NCI-H128 (cell line): Measurements from ENCODE around the gene SIRPB2.

Source experiments
- DNase-seq: peaks from one replicate; lab custom pipeline; 2025; ENCODE audit not compliant: unreplicated experiment; lab: John Stamatoyannopoulos, UW

The SIRPB2 gene

DNA sequence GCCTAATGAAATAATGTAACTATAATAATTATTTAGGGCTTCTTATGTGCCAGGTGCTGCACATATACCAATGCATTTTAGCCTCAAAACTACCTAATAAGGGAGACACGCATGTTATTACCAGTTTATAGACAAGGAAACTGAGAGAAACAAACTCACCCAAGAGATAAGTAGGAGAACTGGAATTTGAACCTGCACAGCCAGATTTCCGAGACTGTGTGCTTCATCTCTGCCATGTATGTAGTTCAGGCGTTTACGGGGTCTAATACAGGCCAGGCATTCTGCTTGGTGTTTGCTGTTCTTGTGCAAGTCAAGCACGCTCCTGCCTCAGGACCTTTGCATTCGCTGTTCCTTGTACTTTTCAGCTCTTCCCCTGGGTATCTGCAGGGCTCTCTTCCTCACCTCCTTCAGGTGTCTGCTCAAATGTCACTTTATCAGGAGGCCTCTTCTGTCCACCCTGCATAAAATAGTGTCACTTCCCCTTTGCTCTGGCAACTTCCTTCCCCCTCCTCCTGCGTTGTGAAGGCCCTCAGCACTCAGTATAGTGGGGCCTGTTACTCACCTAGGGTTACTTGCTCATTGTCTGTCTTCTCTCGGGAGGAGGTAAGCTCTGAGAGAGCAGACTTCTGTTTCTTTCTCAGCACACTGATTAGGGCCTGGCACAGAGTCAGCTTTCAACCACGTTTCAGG is 18.5 kb downstream of the SIRPB2 start:
- no peak for DNase-seq

DNA sequence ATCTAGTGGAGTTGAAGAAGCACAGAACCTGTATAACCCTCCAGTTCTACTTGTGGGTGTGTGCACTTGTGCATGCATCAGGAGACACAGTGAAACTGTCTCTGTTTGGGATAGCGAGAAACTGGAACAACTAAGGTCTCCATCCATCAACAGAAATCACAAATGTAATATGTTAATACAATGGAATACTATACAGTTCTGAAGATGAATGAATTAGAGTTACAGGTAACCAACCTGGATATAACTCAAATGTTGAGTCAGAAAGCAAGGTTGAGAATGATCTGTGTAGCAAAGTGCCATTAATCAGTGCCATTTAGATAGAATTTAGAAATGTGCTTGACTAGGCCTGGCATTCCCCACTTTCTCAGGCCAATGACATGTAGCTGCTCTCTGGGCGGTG is 20.0 kb downstream of the SIRPB2 start:
- DNase-seq = no peak

DNA sequence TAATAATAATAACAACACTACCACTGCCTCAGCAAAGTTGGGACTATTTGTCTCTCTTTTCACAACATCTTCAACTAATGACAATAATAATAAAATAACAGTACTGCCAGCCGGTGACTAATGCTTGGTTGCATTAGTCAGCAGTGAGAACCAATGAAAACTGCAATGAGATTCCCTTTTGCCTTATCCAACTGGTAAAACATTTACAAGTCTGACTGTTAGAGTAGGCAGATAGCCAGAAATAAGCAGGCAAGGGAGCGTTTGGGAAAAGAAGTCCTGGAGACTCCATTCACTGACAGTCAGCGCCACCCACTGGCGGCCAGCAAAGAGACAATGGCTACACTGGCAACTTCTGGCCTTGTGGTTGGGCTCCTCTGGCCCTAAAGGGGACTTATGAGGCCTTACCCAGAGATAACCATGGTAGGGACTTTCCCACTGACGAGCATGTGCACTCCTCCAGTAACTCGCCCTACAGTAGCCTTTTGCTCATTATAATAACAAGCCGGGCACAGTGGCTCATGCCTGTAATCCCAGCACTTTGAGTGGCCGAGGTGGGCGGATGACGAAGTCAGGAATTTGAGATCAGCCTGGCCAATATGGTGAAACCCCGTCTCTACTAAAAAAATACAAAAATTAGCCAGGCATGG is 21.2 kb downstream of the SIRPB2 start:
- DNase-seq = peak; percentile 27

DNA sequence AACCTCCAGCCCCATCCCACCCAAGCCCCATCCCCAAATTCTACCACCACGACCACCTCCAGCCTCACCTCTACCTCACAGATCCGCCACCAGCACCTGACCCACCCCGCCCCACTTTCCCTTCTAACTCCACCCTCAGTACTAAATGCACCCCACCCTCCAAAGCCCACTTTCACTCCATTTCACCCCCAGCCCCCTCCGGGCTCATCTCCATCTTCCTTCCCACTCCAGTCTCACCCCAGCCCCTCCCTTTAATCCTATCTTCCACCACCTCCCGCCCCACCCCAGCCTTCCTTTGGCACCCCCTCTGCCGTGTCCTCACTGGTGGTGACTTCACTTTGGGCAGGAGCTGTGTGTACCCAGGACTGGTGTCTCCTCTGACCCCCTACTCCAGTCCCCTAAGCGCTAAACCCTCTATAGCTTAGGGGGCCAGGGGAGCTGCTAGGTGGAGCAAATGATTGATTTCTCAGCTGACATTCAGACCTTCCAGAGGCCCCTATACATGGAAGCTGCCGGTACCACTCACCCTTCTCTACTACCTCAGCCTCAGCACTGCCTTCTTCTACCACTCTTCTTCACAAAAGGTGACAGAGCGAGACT is 21.8 kb downstream of the SIRPB2 start:
- DNase-seq = no peak

DNA sequence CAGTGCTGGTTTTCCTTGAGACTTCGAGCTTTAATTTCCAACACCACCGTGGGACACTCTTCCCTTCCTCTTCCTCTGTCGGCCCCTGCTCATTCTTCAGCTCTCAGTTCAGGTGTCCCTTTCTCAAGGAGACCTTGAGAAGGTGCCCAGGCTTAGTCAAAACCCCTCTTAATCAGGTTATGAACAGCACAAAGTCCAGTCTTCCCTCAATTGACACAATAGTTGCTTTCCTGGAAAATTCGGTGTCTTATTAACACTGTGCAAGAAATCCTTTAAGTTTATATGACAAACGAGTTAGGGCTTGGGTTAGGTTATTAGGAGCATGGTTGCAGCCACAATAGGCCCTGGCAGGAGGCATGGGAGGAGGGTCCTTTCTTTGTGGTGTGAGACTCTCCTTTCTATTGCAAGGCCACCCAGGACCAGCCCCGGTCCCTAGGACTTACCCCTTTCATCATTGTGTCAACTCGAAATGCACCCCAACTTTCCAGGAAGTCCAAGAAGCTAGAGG is 23.0 kb downstream of the SIRPB2 start:
- DNase-seq = no peak

DNA sequence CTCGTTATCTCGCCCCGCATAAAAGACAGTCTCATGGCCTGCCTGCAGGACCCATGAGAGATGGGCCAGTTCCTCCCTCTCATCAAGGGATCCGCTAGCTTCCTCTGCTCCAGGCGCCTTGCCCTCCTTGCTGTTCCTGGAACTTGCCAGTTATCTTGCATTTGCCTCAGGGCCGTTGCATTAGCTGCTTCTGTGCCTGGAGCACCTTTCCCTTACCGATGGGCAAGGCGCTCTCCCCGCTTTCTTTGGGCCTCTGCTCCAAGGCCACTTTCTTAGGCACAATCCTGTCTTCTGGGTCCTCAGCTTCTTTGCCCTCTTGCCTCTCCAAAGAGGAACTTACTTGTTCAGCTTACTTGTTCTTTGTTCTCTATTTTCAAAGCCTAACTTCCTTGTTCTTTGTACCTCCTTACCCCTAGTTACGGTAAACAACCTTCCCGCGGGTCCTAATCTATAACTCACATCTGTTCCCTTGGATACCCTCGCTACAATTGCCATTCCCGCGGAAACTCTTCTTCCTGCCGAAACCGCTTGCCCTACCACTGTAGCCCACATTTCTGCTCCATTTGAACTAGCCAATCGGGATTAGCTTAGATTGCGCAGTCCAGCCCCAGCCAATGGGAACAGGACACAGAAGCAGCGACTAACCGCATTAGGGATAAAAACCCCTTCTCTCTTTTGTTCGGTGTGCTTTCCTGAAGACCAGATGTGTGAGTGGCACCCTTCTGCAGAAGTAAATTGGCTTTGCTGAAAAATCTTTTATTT is 23.7 kb downstream of the SIRPB2 start:
- no peak for DNase-seq

DNA sequence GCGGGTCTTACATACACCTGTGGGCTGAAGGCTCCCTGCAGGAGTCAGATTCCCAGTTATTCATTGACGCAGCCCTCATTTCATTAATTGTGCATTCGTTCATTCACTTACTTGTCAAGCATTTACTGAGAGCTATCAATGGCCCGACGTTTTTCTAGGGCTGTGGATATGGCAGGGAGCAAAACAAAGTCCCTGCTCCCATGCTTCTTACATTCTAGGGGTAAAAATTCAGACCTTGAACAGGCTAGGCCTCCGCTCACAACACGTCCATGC is 24.2 kb downstream of the SIRPB2 start:
- DNase-seq = no peak

DNA sequence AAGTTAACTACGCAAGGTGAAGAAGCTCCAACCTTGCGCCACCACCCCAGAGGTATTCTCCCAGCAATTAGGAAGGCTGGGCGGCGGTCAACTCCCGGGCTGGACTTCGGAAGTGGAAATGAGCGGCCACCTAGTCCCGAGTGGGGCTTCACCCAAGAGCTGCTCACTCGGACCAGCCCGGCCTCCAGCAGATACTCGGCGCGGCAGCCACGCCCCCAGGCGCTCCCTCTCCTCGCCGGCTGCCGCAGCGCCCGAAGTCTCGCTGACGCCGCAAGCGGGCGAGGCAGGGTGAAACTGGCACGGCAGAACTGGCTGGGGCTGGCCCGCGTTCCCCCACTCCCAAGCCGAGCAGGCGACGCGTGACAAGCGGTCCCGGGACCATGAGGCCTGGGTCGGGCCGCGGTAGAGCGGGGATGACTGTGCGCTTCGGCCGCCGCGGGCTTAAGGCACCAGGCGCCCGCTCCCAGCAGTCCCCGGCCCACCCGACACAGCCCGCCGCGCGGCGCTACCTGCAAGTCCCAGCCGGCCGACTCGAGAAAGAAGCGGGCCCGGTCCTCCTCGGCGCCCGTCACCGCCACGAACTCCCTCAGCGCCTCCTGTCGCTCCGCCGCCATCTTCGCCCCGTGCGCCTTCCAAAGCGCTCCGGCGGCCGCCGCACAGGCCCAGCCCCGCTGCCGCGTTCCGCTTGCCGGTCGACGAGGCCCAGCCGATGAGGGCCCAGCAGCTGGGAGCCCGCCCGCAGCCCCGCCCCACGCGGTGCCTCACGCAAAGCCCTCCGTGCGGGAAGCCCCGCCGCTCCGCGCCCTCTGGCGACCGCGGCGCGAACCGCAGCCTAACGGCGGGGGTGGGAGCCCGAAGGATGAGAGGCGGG is 24.8 kb downstream of the SIRPB2 start, which contains the start of gene NSFL1C:
Gene NSFL1C (minus strand): TSS at position 639 of the 871 bp plus-strand sequence. CDS start 25 bp downstream, at position 614.
- DNase-seq = peak; percentile 80

DNA sequence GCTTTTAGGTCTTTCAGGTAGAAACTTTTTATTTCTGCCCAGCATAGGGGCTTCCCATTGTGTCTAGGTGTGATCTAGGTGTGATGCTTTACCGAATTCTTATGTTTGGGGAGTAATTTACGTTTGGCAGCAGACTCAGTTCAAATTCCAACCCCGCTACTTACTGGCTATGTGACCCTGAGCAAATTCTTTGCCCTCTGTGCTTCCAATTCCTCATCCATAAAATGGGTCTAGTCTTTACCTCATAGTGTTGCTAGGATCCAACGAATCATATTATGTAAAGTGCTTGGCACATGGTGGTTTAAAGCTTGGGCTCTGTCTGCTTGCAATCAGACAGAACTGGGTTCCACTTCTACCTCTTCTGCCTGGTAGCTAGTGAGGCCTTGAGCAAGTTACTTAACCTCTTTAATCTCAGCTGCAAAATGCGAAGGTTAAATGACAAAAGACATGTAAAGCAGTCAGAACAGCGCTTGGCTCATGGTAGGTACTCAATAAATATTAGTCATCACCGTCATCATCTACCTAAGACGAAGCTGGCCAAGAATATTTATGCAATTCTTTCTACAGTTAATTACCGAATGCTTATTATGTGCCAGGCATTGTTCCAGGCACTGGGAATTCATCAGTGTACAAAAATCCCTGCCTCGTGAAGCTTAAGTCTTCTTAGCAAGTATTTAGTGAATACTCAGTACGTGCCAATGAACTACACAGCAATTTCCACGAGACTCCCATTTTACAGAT is 25.6 kb downstream of the SIRPB2 start:
- no peak for DNase-seq

DNA sequence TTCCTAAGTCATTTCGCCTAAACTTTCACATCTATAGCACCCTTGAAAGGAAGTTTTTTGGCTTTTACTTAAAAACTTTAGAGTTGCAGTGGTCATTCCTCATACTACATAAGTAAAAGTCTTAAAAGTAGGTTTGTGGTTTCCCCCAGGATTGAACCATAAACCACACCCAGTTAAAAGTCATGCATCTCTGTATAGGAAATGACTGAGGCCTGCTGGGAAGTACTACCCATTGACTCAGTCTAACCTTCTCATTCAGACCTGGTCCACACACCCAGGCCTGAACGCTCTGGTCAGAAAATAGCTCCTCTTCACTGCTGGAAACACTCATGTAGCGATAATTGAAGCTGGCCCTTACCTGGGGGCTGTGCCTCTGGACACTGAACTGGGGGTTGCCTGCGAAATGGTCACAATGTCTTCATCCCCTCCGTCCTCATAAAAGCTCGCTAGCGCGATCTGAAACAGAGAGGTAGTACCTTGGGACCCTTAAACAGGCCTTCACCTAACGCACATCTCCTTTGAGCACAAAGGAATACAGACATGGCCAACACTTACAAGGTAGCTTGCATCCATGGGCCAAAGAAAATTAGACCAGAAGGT is 27.1 kb downstream of the SIRPB2 start:
- DNase-seq = no peak

DNA sequence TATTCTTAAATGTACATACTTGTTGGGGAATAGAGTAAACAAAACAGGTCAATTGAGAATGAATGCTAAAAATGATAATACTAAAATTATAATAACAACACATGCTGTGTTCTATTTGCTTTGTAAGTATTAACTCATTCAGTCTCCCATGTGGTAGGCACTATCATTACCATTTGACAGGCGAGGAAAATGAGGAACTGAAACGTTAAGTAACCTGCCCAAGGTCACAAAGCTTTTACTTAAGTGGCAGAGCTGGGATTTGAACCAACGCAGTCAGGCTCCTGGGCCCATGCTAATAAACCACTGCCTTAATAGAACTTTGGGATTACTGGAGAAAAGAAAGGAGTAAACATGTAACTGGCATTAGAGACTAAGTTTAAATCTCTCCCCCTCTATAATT is 28.4 kb downstream of the SIRPB2 start:
- DNase-seq = no peak

DNA sequence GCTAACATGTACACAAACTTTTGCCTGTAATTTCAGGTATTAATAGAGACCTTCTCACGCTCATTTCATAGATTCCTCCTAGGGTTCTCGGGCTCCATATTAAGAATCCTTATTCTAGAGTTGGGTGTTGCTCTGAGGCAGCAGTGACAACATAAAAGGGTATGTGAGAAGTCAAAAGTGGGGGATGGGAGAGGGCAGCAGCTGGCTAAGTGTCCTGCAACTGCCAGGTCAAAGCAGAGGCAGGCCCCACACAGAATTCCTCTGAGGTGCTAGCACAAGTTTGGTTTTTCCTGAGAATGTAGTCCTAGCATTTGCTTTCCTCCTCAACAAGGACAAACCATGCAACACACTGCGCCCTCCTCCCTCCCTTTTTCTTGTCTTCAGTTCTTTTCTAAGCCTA is 29.2 kb downstream of the SIRPB2 start:
- DNase-seq = no peak

DNA sequence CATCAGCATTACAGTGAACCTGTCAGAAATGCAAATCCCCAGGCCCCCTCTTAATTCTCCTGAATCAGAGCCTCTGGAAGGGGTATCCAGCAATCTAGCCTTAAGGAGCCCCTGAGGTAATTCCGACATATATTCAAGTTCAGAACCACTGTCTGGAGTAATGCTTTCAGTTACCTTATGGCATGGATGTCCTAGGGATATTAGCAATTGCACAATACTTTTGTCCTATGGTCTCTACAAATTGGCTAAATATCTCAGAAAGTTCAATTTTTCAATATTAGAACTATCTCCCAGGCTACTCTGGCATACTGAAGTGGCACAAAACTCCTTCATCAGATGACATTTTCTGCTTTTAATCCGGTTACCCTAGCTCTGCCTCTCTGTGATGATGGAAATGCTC is 30.9 kb downstream of the SIRPB2 start:
- no peak for DNase-seq

DNA sequence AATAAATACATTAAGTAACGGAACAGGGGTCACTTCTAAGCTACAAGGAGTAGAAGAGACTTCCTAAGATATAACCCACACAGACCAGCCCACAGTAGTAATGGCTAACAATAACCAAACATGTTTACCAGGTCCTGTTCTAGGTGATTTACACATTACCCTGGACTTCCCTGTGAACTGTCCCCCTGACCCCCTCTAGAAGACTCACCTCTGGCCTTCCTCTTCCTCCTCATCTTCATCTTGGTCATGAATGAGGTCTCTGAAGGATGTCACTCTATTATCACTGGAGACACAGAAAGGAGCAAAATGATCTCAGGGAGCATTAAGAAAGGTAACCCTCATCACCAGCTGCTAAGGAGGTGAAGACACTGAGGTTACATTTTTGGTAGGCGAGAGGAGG is 33.2 kb downstream of the SIRPB2 start:
- no peak for DNase-seq

DNA sequence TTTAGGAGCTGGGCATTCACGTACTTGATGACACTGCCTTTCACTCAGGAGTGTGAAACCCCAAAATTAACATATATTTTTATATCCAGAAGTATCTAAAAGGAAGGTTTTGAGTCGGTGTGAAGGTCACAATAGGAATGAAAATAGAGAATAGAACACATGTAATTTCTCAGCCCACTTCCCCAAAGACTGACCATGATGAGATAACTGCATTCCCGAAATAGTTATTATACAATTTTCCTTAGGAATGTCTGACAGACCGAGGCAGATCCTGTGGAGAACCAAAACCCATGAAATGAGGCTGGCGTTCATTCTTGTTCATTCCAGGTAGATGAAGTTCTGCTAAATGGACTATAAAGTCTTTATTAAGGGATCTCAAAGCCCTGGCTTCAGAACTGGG is 34.9 kb downstream of the SIRPB2 start:
- no peak for DNase-seq

DNA sequence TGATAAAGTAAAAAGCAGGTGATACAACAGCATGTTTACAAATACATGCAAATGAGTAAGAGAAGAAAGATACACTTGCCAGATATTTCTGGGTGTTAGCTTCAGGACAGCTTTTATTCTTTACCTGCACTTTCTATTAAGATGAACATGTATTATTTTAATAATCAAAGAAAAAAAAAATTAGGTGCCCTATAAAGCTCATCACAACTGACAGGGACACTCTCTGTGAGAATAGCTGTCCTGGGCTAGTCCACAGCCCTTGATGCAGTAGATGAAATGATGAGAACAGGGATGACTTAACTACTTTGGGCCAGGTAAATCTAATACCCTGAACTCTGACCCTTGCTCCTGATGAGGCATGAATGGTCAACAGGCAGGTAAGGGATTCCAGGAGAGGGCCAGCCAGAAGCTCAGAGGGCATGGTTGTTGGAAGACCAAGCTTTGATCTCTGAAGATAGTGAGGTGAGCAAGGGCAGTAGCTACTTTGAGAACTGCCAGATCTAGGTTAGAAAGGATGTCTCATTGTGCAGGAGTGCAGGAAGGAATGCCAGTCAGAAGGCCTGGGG is 40.2 kb downstream of the SIRPB2 start:
- DNase-seq = no peak

DNA sequence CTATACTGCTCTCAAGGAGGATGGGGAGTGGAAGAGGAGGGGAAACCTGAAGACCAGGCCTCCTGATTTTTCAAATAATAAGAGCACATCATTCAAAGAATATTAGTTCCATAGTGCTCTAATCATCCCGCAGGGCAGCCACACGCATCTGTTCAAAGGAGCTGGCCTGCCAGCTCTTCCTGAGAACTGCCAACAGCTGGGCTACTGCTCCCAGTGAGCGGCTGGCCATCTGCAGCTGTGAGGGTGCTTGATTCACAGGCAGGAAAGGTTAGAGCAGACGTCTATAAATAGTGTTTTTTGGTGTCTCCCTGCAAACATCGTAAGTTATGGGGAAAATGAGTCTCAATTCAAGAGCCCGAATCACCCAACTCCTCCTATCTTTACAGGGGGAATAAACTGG is 41.9 kb downstream of the SIRPB2 start:
- no peak for DNase-seq

DNA sequence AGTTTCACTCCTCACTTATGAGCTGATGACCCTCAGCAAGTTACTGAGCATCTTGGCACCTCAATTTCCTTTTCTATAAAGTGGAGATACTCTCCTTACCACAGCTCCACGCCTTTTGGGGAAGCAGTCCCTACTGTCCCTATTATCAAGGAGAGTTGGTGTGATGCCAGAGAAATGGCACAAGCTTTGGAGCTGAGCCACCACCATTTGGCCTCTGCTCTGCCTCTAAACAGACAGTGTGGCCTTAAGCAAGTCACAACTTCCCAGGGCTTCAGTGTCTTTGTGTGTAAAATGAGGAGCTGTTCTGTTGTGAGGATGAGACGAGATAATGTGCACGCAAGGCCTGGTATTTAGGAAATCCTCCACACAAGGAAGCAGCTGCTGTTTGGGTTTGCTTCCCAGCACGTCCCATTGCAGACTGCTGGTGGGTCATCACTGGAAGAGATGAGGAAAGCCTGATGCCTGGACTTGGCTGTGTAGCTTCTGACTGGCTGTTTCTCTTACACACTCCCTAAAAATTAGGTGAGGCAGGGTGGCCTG is 43.1 kb downstream of the SIRPB2 start:
- no peak for DNase-seq

DNA sequence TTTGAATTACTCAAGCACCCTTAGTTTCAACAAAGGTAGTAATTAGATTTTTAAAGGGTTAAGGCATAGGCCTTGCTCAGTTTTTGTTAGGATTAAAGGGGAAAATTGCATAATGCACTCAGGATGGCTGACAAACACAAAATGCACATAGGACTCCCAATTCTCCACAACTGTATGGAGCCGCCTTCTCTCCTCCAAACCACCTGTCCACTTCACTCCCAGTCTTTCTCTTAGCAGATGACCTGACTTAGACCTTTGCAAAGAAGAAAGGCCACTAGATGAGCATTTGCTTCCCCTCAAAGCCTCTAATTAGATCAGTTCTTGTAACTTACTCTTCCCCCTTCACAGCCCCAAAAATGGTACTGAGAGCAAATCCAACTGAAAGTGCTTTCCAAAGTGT is 44.7 kb downstream of the SIRPB2 start:
- DNase-seq = no peak
